Liver (tissue), 9 donors: ENCODE data around the gene BIRC6. TPM values are rescaled to one million over a fixed set of nuclear protein-coding genes. Genes with fewer than 3 reads are reported as not detected.

Experiments
- DNase-seq: peaks from one replicate; pipeline ENCODE4 v3.0.0-alpha.2; 2017; ENCODE audit warnings: low spot score
- H3K27ac ChIP-seq, 2 donors: one replicate each; pipeline ENCODE4 v1.7.0; 2013; ENCODE audit warnings: inconsistent platforms in 2 of 2, low read length in 2 of 2, control low read depth in 1 of 2, low read depth in 1 of 2, mild to moderate bottlenecking in 1 of 2
- H3K27me3 ChIP-seq, 4 donors: one replicate each; pipeline versions ENCODE4 v1.6.1 to v1.7.0; 2013; ENCODE audit warnings: low read length in 3 of 4, inconsistent platforms in 1 of 4, mild to moderate bottlenecking in 1 of 4, moderate library complexity in 1 of 4; ENCODE audit not compliant: control insufficient read depth in 4 of 4, insufficient read depth in 4 of 4
- H3K36me3 ChIP-seq, 4 donors: one replicate each; pipeline versions ENCODE4 v1.6.1 to v1.7.0; 2013; ENCODE audit warnings: low read length in 3 of 4, mild to moderate bottlenecking in 3 of 4, low read depth in 1 of 4, moderate library complexity in 1 of 4; ENCODE audit not compliant: control insufficient read depth in 4 of 4, insufficient read depth in 3 of 4
- H3K4me1 ChIP-seq, 4 donors: one replicate each; pipeline versions ENCODE4 v1.6.1 to v1.7.0; 2013; ENCODE audit warnings: low read length in 3 of 4, mild to moderate bottlenecking in 3 of 4, moderate library complexity in 1 of 4; ENCODE audit not compliant: control insufficient read depth in 4 of 4, insufficient read depth in 4 of 4
- H3K4me3 ChIP-seq, 3 donors: one replicate each; pipeline versions ENCODE4 v1.6.1 to v1.7.0; 2013; ENCODE audit warnings: low read length in 3 of 3, control low read depth in 1 of 3, low read depth in 1 of 3, mild to moderate bottlenecking in 1 of 3
- H3K9ac ChIP-seq, 2 donors: one replicate each; pipeline ENCODE4 v1.7.0; 2013; ENCODE audit warnings: low read length in 2 of 2, mild to moderate bottlenecking in 2 of 2, moderate library complexity in 2 of 2, control low read depth in 1 of 2, low read depth in 1 of 2
- H3K9me3 ChIP-seq, 4 donors: one replicate each; pipeline versions ENCODE4 v1.6.1 to v1.7.0; 2013; ENCODE audit warnings: low read length in 3 of 4; ENCODE audit not compliant: control insufficient read depth in 4 of 4
- ATF3 ChIP-seq: IDR thresholded peaks from 2 replicates; pipeline ENCODE4 v1.6.1; 2016; ENCODE audit warnings: antibody characterized with exemption
- CTCF ChIP-seq: fragments of 150-350 bp; IDR thresholded peaks from 2 replicates; pipeline ENCODE4 v1.5.1; 2017; ENCODE audit warnings: improper control_type of control experiment, low read depth, low read length; ENCODE audit not compliant: missing input control
- EGR1 ChIP-seq, 2 donors: IDR thresholded peaks; 2 replicates each; pipeline ENCODE4 v1.6.1; 2016 to 2018; ENCODE audit warnings: antibody characterized with exemption in 2 of 2, low read depth in 2 of 2
- FOXA1 ChIP-seq: IDR thresholded peaks from 2 replicates; pipeline ENCODE4 v1.6.1; 2016; ENCODE audit warnings: antibody characterized with exemption
- FOXA2 ChIP-seq: IDR thresholded peaks from 2 replicates; pipeline ENCODE4 v1.6.1; 2016; ENCODE audit warnings: antibody characterized with exemption
- GABPA ChIP-seq, 2 donors: IDR thresholded peaks in 1 of 2; conservative IDR thresholded peaks in 1 of 2; 2 replicates each; pipeline ENCODE4 v1.6.1; 2016; ENCODE audit warnings: antibody characterized with exemption in 2 of 2, mild to moderate bottlenecking in 1 of 2, moderate library complexity in 1 of 2
- HNF4G ChIP-seq: IDR thresholded peaks from 2 replicates; pipeline ENCODE4 v1.6.1; 2016; ENCODE audit warnings: antibody characterized with exemption
- JUND ChIP-seq, 2 donors: IDR thresholded peaks; 2 replicates each; pipeline ENCODE4 v1.6.1; 2016; ENCODE audit warnings: antibody characterized with exemption in 2 of 2
- NR2F2 ChIP-seq: IDR thresholded peaks from 2 replicates; pipeline ENCODE4 v1.6.1; 2016; ENCODE audit warnings: antibody characterized with exemption
- RXRA ChIP-seq, 2 donors: IDR thresholded peaks; 2 replicates each; pipeline ENCODE4 v1.6.1; 2017 to 2018; ENCODE audit warnings: antibody characterized with exemption in 2 of 2, mild to moderate bottlenecking in 1 of 2
- SP1 ChIP-seq: IDR thresholded peaks from 2 replicates; pipeline ENCODE4 v1.6.1; 2018; ENCODE audit warnings: antibody characterized with exemption, mild to moderate bottlenecking
- TAF1 ChIP-seq: conservative IDR thresholded peaks from 2 replicates; pipeline ENCODE4 v1.6.1; 2016; ENCODE audit warnings: antibody characterized with exemption, mild to moderate bottlenecking
- YY1 ChIP-seq: IDR thresholded peaks from 2 replicates; pipeline ENCODE4 v1.6.1; 2016; ENCODE audit warnings: antibody characterized with exemption, mild to moderate bottlenecking
- WGBS: extraction: QIAGEN DNeasy Blood & Tissue Kit; methylation state at CpG from one replicate; pipeline ENCODE4 v1.1.7; 2013; 5-methylcytosine and 5-hydroxymethylcytosine counted together
- polyA plus RNA-seq, 2 donors: library from polyadenylated mRNA; stranded (reverse) in 1 of 2; unstranded in 1 of 2; fragments of 200-250 nt in 1 of 2; fragments of >200 nt in 1 of 2; fragmentation: Nextera tagmentation in 1 of 2; extraction: Ambion mirVana in 1 of 2; gene quantifications; one replicate each; pipeline versions ENCODE4 v1.2.1 to v1.2.3, GENCODE V29; 2013 to 2015
- total RNA-seq, 2 donors: library from RNA; depleted of rRNA; stranded (reverse); fragments of >200 nt; gene quantifications; one replicate each; pipeline ENCODE4 v1.2.3, GENCODE V29; 2014
- TF ChIP-seq, protein P1 (sequence below): IDR thresholded peaks from 2 replicates; pipeline ENCODE4 v1.6.1; 2016; ENCODE audit warnings: antibody characterized with exemption
- TF ChIP-seq, protein P2 (sequence below): IDR thresholded peaks from 2 replicates; pipeline ENCODE4 v1.6.1; 2016; ENCODE audit warnings: antibody characterized with exemption
- TF ChIP-seq, protein P3 (sequence below): IDR thresholded peaks from 2 replicates; pipeline ENCODE4 v1.6.1; 2016; ENCODE audit warnings: antibody characterized with exemption, mild to moderate bottlenecking
- donor health status: healthy.
- donor health status: healthy.
- donor health status: healthy.
- donor health status: healthy.
- donor health status: healthy.

Gene BIRC6
- total and polyA plus RNA-seq, 4 donors, result 11.1 to 171 (median 45.2) TPM

- Histone ChIP-seq H3K9ac (no peak overlapping the region), H3K27me3 (no peaks in the 10 kb centered on the region), H3K4me3 (no peak overlapping the region), H3K27ac (no peak overlapping the region), H3K9me3 (no peaks in the 10 kb centered on the region), H3K4me1 (no peaks in the 10 kb centered on the region), H3K36me3 (peaks cover 1 to 14% (median 10%) of the 10 kb centered on the region in 4 donors)
- DNase-seq, result no peak
- TF ChIP-seq, protein P1, sequence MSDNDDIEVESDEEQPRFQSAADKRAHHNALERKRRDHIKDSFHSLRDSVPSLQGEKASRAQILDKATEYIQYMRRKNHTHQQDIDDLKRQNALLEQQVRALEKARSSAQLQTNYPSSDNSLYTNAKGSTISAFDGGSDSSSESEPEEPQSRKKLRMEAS, result no peak
- no peak for TF ChIP-seq SP1
- no peak for TF ChIP-seq EGR1 (IDR thresholded peaks at IDR 0.05; ENCODE audit: low read depth in 2 of 2)
- TF ChIP-seq, protein P2, sequence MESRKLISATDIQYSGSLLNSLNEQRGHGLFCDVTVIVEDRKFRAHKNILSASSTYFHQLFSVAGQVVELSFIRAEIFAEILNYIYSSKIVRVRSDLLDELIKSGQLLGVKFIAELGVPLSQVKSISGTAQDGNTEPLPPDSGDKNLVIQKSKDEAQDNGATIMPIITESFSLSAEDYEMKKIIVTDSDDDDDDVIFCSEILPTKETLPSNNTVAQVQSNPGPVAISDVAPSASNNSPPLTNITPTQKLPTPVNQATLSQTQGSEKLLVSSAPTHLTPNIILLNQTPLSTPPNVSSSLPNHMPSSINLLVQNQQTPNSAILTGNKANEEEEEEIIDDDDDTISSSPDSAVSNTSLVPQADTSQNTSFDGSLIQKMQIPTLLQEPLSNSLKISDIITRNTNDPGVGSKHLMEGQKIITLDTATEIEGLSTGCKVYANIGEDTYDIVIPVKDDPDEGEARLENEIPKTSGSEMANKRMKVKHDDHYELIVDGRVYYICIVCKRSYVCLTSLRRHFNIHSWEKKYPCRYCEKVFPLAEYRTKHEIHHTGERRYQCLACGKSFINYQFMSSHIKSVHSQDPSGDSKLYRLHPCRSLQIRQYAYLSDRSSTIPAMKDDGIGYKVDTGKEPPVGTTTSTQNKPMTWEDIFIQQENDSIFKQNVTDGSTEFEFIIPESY, result no peak
- TF ChIP-seq NR2F2, result no peak
- 88% methylated on average over 3 of the region's 3 CpGs for WGBS
These were observed 237.8 kb downstream of the BIRC6 start for GRCh38 chr2:32594573-32594972.

DNA sequence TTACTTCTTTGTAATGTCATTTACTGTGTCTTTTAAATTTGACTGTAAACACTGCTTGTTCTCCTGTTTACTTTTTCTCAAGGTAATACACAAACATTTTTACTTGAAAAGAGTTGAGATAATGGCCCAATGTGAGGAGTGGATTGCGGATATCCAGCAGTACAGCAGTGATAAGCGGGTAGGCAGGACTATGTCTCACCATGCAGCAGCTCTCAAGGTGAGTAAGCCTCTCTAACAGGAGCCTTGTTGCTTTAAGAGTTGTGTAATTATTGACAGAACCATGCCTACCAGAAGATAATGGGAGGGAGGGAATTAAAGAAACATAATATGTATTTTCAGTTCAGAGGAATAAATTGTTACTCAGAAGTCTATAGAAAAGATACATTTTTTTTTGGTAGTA, 254.5 kb downstream of the BIRC6 start:
- H3K36me3 ChIP-seq, result peaks cover 13 to 55% (median 28%) of the 10 kb centered on the region in 4 donors
- H3K4me3 ChIP-seq, result no peak overlapping the region
- 93% methylated on average over 2 of the region's 2 CpGs for WGBS
- no peak overlapping the region for H3K9ac ChIP-seq
- peaks cover 0 to 2% (median 0%) of the 10 kb centered on the region in 4 donors for H3K4me1 ChIP-seq
- no peak for DNase-seq
- H3K27ac ChIP-seq, result no peak overlapping the region
- H3K27me3 ChIP-seq, result no peaks in the 10 kb centered on the region
- no peaks in the 10 kb centered on the region for H3K9me3 ChIP-seq
- no peak for TF ChIP-seq ATF3
- no peak for TF ChIP-seq TAF1
- no peak for TF ChIP-seq GABPA (IDR thresholded peaks at IDR 0.05 in 1 of 2, conservative IDR thresholded peaks at IDR 0.05 in 1 of 2)
- TF ChIP-seq RXRA (IDR thresholded peaks at IDR 0.05), result no peak
- no peak for TF ChIP-seq HNF4G
- TF ChIP-seq FOXA1, result no peak
- TF ChIP-seq EGR1 (IDR thresholded peaks at IDR 0.05; ENCODE audit: low read depth in 2 of 2), result no peak
- TF ChIP-seq, protein P1, result no peak
- no peak for TF ChIP-seq SP1
- TF ChIP-seq YY1, result no peak
- no peak for TF ChIP-seq CTCF
- TF ChIP-seq, protein P2, result no peak
- TF ChIP-seq, protein P3, sequence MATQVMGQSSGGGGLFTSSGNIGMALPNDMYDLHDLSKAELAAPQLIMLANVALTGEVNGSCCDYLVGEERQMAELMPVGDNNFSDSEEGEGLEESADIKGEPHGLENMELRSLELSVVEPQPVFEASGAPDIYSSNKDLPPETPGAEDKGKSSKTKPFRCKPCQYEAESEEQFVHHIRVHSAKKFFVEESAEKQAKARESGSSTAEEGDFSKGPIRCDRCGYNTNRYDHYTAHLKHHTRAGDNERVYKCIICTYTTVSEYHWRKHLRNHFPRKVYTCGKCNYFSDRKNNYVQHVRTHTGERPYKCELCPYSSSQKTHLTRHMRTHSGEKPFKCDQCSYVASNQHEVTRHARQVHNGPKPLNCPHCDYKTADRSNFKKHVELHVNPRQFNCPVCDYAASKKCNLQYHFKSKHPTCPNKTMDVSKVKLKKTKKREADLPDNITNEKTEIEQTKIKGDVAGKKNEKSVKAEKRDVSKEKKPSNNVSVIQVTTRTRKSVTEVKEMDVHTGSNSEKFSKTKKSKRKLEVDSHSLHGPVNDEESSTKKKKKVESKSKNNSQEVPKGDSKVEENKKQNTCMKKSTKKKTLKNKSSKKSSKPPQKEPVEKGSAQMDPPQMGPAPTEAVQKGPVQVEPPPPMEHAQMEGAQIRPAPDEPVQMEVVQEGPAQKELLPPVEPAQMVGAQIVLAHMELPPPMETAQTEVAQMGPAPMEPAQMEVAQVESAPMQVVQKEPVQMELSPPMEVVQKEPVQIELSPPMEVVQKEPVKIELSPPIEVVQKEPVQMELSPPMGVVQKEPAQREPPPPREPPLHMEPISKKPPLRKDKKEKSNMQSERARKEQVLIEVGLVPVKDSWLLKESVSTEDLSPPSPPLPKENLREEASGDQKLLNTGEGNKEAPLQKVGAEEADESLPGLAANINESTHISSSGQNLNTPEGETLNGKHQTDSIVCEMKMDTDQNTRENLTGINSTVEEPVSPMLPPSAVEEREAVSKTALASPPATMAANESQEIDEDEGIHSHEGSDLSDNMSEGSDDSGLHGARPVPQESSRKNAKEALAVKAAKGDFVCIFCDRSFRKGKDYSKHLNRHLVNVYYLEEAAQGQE, result no peak
- TF ChIP-seq JUND (IDR thresholded peaks at IDR 0.05), result no peak
- TF ChIP-seq FOXA2, result no peak
- TF ChIP-seq NR2F2, result no peak
